ENCODE results near the gene MLLT6. TPM values are rescaled to one million over a fixed set of nuclear protein-coding genes. Genes with fewer than 3 reads are reported as not detected.

The MLLT6 gene
- total and polyA plus RNA-seq, 10 of the 15 experiments (the other 5 are each of a cell fraction or from before 2014, with no cell fraction given): 4.8 to 105 (median 36.3) TPM

GRCh38 chr17:38702166-38702915 is 2.7 kb upstream of the MLLT6 start (continued):
- no peak for TF ChIP-seq SMAD1 (IDR thresholded peaks at IDR 0.05; ENCODE audit: low read depth, partially characterized antibody)
- TF ChIP-seq MLLT1 (IDR thresholded peaks at IDR 0.05): no peak
- peak; percentile 41; the same call in 1 of the 2 replicates for TF ChIP-seq RCOR1 (conservative IDR thresholded peaks at IDR 0.05; ENCODE audit: low read depth, low read length)
- no peak for TF ChIP-seq RBBP5 (conservative IDR thresholded peaks at IDR 0.05)
- TF ChIP-seq MXI1 (IDR thresholded peaks at IDR 0.05; ENCODE audit: low read depth, low read length): peak; percentile 48; the same call in 1 of the 2 replicates
- TF ChIP-seq JUND (IDR thresholded peaks at IDR 0.05; ENCODE audit: low read depth, low read length): no peak
- TF ChIP-seq SMAD5 (IDR thresholded peaks at IDR 0.05; ENCODE audit: low read depth): peak; percentile 74
- TF ChIP-seq SP1 (IDR thresholded peaks at IDR 0.05; ENCODE audit: low read depth, low read length): no peak
- no peak for TF ChIP-seq NRF1 (conservative IDR thresholded peaks at IDR 0.05; ENCODE audit: low read depth, low read length)
- peak; percentile 53 for TF ChIP-seq RUNX3 (IDR thresholded peaks at IDR 0.05; ENCODE audit: low read length)
- TF ChIP-seq FOS (IDR thresholded peaks at IDR 0.05; ENCODE audit: borderline replicate concordance, extremely low read depth, insufficient read length): no peak
- TF ChIP-seq RB1 (IDR thresholded peaks at IDR 0.05; ENCODE audit: borderline replicate concordance): peak; percentile 48; the same call in 1 of the 2 replicates
- peak; percentile 98 for TF ChIP-seq DPF2 (IDR thresholded peaks at IDR 0.05)
- TF ChIP-seq HDGF (IDR thresholded peaks at IDR 0.05): no peak
- no peak for TF ChIP-seq TCF3 (IDR thresholded peaks at IDR 0.05; ENCODE audit: borderline replicate concordance, insufficient read depth, low read depth, low read length)
- TF ChIP-seq, protein P1, sequence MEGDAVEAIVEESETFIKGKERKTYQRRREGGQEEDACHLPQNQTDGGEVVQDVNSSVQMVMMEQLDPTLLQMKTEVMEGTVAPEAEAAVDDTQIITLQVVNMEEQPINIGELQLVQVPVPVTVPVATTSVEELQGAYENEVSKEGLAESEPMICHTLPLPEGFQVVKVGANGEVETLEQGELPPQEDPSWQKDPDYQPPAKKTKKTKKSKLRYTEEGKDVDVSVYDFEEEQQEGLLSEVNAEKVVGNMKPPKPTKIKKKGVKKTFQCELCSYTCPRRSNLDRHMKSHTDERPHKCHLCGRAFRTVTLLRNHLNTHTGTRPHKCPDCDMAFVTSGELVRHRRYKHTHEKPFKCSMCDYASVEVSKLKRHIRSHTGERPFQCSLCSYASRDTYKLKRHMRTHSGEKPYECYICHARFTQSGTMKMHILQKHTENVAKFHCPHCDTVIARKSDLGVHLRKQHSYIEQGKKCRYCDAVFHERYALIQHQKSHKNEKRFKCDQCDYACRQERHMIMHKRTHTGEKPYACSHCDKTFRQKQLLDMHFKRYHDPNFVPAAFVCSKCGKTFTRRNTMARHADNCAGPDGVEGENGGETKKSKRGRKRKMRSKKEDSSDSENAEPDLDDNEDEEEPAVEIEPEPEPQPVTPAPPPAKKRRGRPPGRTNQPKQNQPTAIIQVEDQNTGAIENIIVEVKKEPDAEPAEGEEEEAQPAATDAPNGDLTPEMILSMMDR (IDR thresholded peaks at IDR 0.05 in 2 of 3, conservative IDR thresholded peaks at IDR 0.05 in 1 of 3; ENCODE audit: control insufficient read depth in 2 of 3, extremely low read depth in 1 of 3, insufficient read depth in 1 of 3, low read depth in 3 of 3, low read length in 3 of 3): no peak
- peak; percentile 90 for TF ChIP-seq POLR2A (IDR thresholded peaks at IDR 0.05; ENCODE audit: low read depth, low read length)
- TF ChIP-seq NFXL1 (IDR thresholded peaks at IDR 0.05; ENCODE audit: borderline replicate concordance): no peak
- no peak for TF ChIP-seq PKNOX1 (IDR thresholded peaks at IDR 0.05)
- no peak for TF ChIP-seq ZNF207 (IDR thresholded peaks at IDR 0.05; ENCODE audit: borderline replicate concordance)
- no peak; the same call in 1 of the 2 replicates for TF ChIP-seq ZNF217 (IDR thresholded peaks at IDR 0.05)
- no peak for TF ChIP-seq ZNF622 (IDR thresholded peaks at IDR 0.05)
- TF ChIP-seq KAT2A (conservative IDR thresholded peaks at IDR 0.05; ENCODE audit: control insufficient read depth, low read depth, low read length): no peak
- no peak for TF ChIP-seq WRNIP1 (IDR thresholded peaks at IDR 0.05; ENCODE audit: borderline replicate concordance, low read depth, low read length)
- no peak for TF ChIP-seq ZZZ3 (IDR thresholded peaks at IDR 0.05; ENCODE audit: control insufficient read depth, insufficient read length, low read depth)
- peak; percentile 58; the same call in 1 of the 2 replicates for TF ChIP-seq BRCA1 (IDR thresholded peaks at IDR 0.05; ENCODE audit: low read depth, low read length)
- no peak for TF ChIP-seq TCF7 (IDR thresholded peaks at IDR 0.05; ENCODE audit: borderline replicate concordance)
- 0 out of 2 replicates have a peak, but pooled peaks have one; percentile 22 for TF ChIP-seq TAF1 (IDR thresholded peaks at IDR 0.05; ENCODE audit: borderline replicate concordance, low read depth, low read length)
- TF ChIP-seq BMI1 (IDR thresholded peaks at IDR 0.05; ENCODE audit: borderline replicate concordance): no peak
